Caco-2 (cell line): ENCODE results near the gene TTC7B. TPM values are rescaled to one million over a fixed set of nuclear protein-coding genes. Genes with fewer than 3 reads are reported as not detected.

Experiments used
- BruUV-seq: library from RNA; stranded (reverse); fragments of 400-500 nt; replicated peaks from 2 replicates; lab custom pipeline; 2021; lab: Mats Ljungman, UMichigan
- CTCF ChIA-PET: fragments of 300-600 bp; sonication (Branson Sonifier 250); formaldehyde crosslinking; loops from one replicate; lab custom pipeline; 2022; ENCODE audit warnings: antibody characterized with exemption; lab: Charles Lee
- POLR2A ChIA-PET: fragments of 300-600 bp; sonication (Branson Sonifier 250); formaldehyde crosslinking; loops from one replicate; lab custom pipeline; 2022; ENCODE audit warnings: antibody characterized with exemption; lab: Charles Lee
- DNase-seq, 2 experiments: peaks; one replicate each; pipeline versions ENCODE4 v3.0.0 to v3.0.0-alpha.2; 2020 to 2022
- H3K27me3 ChIP-seq: replicated peaks from 2 replicates; pipeline ENCODE4 v1.6.0; 2011; ENCODE audit warnings: low read length; ENCODE audit not compliant: control insufficient read depth, insufficient read depth
- H3K36me3 ChIP-seq: 2 replicates; pipeline ENCODE4 v1.5.1; 2011; ENCODE audit warnings: low read length; ENCODE audit not compliant: control insufficient read depth, insufficient read depth
- H3K4me1 ChIP-seq: fragments of 250-450 bp; sonication (Bioruptor Pico); 2 replicates; pipeline ENCODE4 v1.5.1; 2020; ENCODE audit warnings: mild to moderate bottlenecking
- H3K4me3 ChIP-seq: 2 replicates; pipeline ENCODE4 v1.5.1; 2011; ENCODE audit warnings: low read depth, mild to moderate bottlenecking, control low read depth, low read length
- H3K9me3 ChIP-seq: fragments of 250-450 bp; sonication (Bioruptor Pico); 2 replicates; pipeline ENCODE4 v1.5.1; 2020; ENCODE audit warnings: mild to moderate bottlenecking, moderate library complexity
- H3K27ac Mint-ChIP-seq: one replicate; pipeline ENCODE4 v1.8.0; 2022; ENCODE audit warnings: mixed read lengths; ENCODE audit not compliant: unreplicated experiment
- H3K27me3 Mint-ChIP-seq: one replicate; pipeline ENCODE4 v1.8.0; 2022; ENCODE audit warnings: mixed read lengths; ENCODE audit not compliant: insufficient read depth, unreplicated experiment
- H3K36me3 Mint-ChIP-seq: one replicate; pipeline ENCODE4 v1.8.0; 2022; ENCODE audit warnings: mild to moderate bottlenecking, mixed read lengths; ENCODE audit not compliant: insufficient read depth, unreplicated experiment
- H3K4me1 Mint-ChIP-seq: one replicate; pipeline ENCODE4 v1.8.0; 2022; ENCODE audit warnings: low read depth, mixed read lengths; ENCODE audit not compliant: unreplicated experiment
- H3K4me3 Mint-ChIP-seq: one replicate; pipeline ENCODE4 v1.8.0; 2022; ENCODE audit warnings: mild to moderate bottlenecking, moderate library complexity, mixed read lengths; ENCODE audit not compliant: unreplicated experiment
- H3K9me3 Mint-ChIP-seq: one replicate; pipeline ENCODE4 v1.8.0; 2022; ENCODE audit warnings: mixed read lengths; ENCODE audit not compliant: unreplicated experiment
- CTCF ChIP-seq, 2 experiments: fragments of 200-600 bp in 1 of 2; IDR thresholded peaks; 1 replicate in 1 of 2; 2 replicates in 1 of 2; pipeline versions ENCODE4 v1.5.1 to v1.8.0; 2011 to 2022; ENCODE audit warnings: antibody characterized with exemption in 1 of 2, control low read depth in 1 of 2, inconsistent platforms in 1 of 2, low read depth in 1 of 2, low read length in 1 of 2, mild to moderate bottlenecking in 1 of 2, moderate library complexity in 1 of 2; ENCODE audit not compliant: insufficient read depth in 1 of 2, severe bottlenecking in 1 of 2, unreplicated experiment in 1 of 2
- intact Hi-C: fragments of 100-400 bp; cut with micrococcal nuclease; formaldehyde crosslinking; loops from one replicate; pipeline ENCODE4 v1.10.0; 2022; ENCODE audit not compliant: unreplicated experiment
- total RNA-seq: library from RNA; stranded (reverse); gene quantifications from 2 replicates; pipeline ENCODE4 v1.2.3, GENCODE V29; 2022

TTC7B gene
- total RNA-seq, 1 experiment from 2014 or later = 28.5 TPM

GRCh38 chr14:90538095-90538494, 278.1 kb downstream of the TTC7B start:
- Mint-ChIP-seq H3K9me3 (no peaks in the 10 kb centered on the region), H3K27me3 (no peaks in the 10 kb centered on the region), H3K27ac (no peak overlapping the region), H3K4me3 (no peak overlapping the region), H3K4me1 (no peaks in the 10 kb centered on the region), H3K36me3 (peaks cover 6% of the 10 kb centered on the region)
- no peak overlapping the region for H3K4me3 ChIP-seq
- no peaks in the 10 kb centered on the region for H3K4me1 ChIP-seq
- H3K9me3 ChIP-seq = no peaks in the 10 kb centered on the region
- intact Hi-C loops = no loop called here
- no peaks in the 10 kb centered on the region for H3K27me3 ChIP-seq
- no TSS peak for BruUV-seq
- DNase-seq = no peak
- ChIA-PET CTCF (no interaction called here), POLR2A (no interaction called here)
- no peaks in the 10 kb centered on the region for H3K36me3 ChIP-seq
- TF ChIP-seq CTCF (IDR thresholded peaks at IDR 0.05; ENCODE audit: insufficient read depth in 1 of 2, low read depth in 1 of 2, low read length in 1 of 2, severe bottlenecking in 1 of 2, unreplicated experiment in 1 of 2) = no peak

- Histone ChIP-seq H3K4me3 (no peak overlapping the region), H3K4me1 (no peaks in the 10 kb centered on the region), H3K36me3 (no peaks in the 10 kb centered on the region), H3K9me3 (no peaks in the 10 kb centered on the region), H3K27me3 (no peaks in the 10 kb centered on the region)
- no TSS peak for BruUV-seq
- H3K27ac Mint-ChIP-seq = peak overlapping the region; percentile 24
- no peak for TF ChIP-seq CTCF (IDR thresholded peaks at IDR 0.05; ENCODE audit: insufficient read depth in 1 of 2, low read depth in 1 of 2, low read length in 1 of 2, severe bottlenecking in 1 of 2, unreplicated experiment in 1 of 2)
- peaks cover 6% of the 10 kb centered on the region for H3K36me3 Mint-ChIP-seq
- intact Hi-C loops = no loop called here
- CTCF ChIA-PET = interaction anchor here (0.6 kb wide), 1 partner anchor 12 kb away, joined by 3 read pairs; no protein-coding TSS in a partner anchor
- no peaks in the 10 kb centered on the region for H3K4me1 Mint-ChIP-seq
- H3K9me3 Mint-ChIP-seq = no peaks in the 10 kb centered on the region
- DNase-seq = no peak
- no peak overlapping the region for H3K4me3 Mint-ChIP-seq
- H3K27me3 Mint-ChIP-seq = no peaks in the 10 kb centered on the region
- POLR2A ChIA-PET = no interaction called here
Observed at GRCh38 chr14:90536511-90537191, 279.6 kb downstream of the TTC7B start.

GRCh38 chr14:90536092-90536491, 280.1 kb downstream of the TTC7B start:
- DNase-seq = no peak
- intact Hi-C loops = no loop called here
- no peak for TF ChIP-seq CTCF (IDR thresholded peaks at IDR 0.05; ENCODE audit: insufficient read depth in 1 of 2, low read depth in 1 of 2, low read length in 1 of 2, severe bottlenecking in 1 of 2, unreplicated experiment in 1 of 2)
- no peak overlapping the region for H3K4me3 ChIP-seq
- H3K9me3 ChIP-seq = no peaks in the 10 kb centered on the region
- Mint-ChIP-seq H3K4me3 (no peak overlapping the region), H3K36me3 (peaks cover 6% of the 10 kb centered on the region), H3K9me3 (no peaks in the 10 kb centered on the region), H3K27ac (peak overlapping the region; percentile 24), H3K4me1 (no peaks in the 10 kb centered on the region), H3K27me3 (no peaks in the 10 kb centered on the region)
- CTCF ChIA-PET = no interaction called here
- POLR2A ChIA-PET = no interaction called here
- no peaks in the 10 kb centered on the region for H3K27me3 ChIP-seq
- no peaks in the 10 kb centered on the region for H3K36me3 ChIP-seq
- BruUV-seq = no TSS peak
- H3K4me1 ChIP-seq = no peaks in the 10 kb centered on the region
